GM18505 (cell line): ENCODE data around the gene RBM15B.
A peak's percentile ranks its signal among the peaks of the same experiment; 100 is the strongest.

Experiments used
- ATAC-seq: cut with Tn5 transposase; IDR thresholded peaks from one replicate; pipeline ENCODE4 v1.9.1; 2021; ENCODE audit not compliant: unreplicated experiment
- POLR2A ChIP-seq: IDR thresholded peaks from 4 replicates; pipeline ENCODE4 v1.6.1; 2011; ENCODE audit warnings: borderline replicate concordance; ENCODE audit not compliant: insufficient read depth, insufficient read length; ENCODE audit errors: extremely low read depth

RBM15B gene

DNA sequence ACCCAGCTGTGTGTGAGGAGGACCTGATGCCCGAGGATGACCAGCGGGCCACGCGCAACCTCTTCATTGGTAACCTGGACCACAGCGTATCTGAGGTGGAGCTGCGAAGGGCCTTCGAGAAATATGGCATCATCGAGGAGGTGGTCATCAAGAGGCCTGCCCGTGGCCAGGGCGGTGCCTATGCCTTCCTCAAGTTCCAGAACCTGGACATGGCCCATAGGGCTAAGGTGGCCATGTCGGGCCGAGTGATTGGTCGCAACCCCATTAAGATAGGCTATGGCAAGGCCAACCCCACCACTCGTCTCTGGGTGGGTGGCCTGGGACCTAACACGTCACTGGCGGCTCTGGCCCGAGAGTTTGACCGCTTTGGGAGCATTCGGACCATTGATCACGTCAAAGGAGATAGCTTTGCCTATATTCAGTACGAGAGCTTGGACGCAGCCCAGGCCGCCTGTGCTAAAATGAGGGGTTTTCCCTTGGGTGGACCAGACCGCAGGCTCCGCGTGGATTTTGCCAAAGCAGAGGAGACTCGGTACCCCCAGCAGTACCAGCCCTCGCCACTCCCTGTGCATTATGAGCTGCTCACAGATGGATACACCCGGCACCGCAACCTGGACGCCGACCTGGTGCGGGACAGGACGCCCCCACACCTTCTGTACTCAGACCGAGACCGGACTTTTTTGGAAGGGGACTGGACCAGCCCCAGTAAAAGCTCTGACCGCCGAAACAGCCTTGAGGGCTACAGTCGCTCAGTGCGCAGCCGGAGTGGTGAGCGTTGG, 1.5 kb downstream of the RBM15B start:
- no peak for TF ChIP-seq POLR2A
- no peak for ATAC-seq

DNA sequence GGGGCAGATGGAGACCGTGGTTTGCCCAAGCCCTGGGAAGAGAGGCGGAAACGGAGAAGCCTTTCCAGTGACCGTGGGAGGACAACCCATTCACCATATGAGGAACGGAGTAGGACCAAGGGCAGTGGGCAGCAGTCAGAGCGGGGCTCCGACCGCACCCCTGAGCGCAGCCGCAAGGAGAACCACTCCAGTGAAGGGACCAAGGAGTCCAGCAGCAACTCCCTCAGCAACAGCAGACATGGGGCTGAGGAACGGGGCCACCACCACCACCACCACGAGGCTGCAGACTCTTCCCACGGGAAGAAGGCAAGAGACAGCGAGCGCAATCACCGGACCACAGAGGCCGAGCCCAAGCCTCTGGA, 2.0 kb downstream of the RBM15B start:
- TF ChIP-seq POLR2A = no peak
- ATAC-seq = no peak

DNA sequence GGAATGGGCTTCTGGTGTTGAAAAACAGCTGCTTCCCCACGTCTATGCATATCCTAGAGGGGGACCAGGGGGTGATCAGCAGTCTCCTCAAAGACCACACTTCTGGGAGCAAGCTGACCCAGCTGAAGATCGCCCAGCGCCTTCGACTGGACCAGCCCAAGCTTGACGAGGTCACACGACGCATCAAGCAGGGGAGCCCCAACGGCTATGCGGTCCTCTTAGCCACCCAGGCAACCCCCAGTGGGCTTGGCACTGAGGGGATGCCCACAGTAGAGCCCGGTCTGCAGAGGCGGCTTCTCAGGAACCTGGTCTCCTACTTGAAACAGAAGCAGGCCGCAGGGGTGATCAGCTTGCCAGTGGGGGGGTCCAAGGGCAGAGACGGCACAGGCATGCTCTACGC, 2.5 kb downstream of the RBM15B start:
- no peak for ATAC-seq
- no peak for TF ChIP-seq POLR2A

DNA sequence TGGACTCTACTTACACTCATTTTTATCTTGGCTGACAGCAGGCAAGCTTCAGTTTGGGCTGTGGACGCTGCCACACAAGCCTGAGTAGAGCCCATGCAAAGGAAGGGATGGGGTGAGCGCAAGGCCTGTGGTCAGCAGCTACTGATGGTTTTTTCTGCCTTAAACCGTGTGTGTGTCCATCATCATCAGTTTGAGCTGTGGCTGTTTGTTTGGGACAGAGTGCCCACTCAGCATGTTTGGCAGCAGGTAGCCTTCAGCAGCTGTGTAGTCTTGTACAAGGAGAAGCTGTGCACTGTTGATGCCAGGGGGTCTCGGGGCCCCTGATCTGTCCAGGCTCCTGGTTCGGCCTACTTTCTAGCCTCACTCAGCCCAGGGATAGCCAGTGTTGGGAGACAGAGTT, 3.5 kb downstream of the RBM15B start:
- no peak for TF ChIP-seq POLR2A
- no peak for ATAC-seq

DNA sequence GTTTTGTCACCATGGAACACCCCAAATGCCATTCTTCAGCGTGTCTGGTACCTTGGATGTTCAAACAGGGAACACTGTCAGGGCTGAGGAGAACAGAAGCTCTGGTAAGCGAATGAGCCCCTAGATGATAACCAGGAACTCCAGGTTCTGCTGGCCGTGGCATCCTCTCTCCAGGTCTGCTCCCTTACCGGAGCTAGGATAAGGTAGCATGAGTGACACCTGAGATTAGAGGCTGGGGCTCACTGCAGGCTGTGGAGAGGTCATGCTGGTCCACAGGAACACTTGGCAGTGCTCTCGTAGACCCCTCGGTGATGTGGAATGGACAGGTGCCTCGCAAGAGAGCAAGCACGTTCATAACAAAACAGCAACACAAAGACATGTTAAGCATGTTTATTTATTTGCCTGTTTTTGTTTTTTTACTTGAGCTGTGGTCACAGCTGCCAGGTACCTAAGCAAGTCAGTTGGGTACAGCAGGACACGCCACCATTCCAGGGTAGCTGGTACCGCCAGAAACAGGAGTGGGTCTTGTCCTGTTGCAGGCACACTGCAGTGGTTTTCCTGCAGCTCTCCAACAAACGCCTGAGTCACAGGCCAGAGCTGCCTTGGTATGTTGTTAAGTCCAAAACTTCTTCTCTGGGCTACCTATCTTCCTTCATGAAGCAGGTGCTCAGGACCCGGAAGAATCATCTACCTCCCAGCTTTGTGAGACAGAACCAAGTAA, 4.6 kb downstream of the RBM15B start:
- TF ChIP-seq POLR2A = no peak
- ATAC-seq = no peak

DNA sequence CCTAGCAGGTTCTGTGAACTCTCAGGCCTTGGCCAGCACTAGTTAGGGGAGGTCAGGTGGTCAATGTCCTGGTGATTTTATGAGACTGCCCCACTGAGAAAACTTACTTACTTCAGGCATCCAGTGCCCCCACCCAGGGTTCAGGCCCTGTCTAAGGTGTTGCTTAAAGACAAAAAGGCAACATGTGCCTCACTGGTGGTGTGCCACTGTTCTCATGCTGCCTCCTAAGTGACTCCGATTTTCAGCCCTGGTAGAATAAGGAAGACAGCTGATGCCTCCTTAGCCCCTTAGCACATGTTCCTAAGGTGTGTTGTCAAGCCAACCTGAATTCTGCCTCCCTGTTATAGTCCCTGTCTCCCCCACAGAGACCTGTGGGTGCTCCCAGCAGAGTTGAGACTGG, 5.3 kb downstream of the RBM15B start:
- ATAC-seq = no peak
- TF ChIP-seq POLR2A = peak; percentile 31

DNA sequence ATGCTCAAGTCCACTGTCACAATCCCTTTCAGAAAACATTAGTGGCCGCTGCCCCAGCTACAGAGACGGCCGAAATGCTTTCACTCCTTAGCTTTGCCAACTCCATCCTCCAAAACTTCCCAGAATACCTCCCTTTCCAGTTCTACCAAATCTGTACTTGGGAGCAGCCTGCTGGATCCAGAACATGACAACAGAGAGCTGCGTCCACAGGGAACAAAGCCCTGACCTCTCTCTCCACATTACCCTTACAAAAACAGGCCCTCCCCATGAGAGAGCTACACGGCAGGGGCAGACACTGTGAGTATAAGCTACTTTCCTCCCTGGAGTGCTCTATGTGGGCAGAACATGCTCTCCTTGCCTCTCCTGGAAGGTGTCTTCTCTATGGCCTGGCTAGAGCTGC, 6.3 kb downstream of the RBM15B start:
- peak; percentile 22 for TF ChIP-seq POLR2A
- no peak for ATAC-seq

DNA sequence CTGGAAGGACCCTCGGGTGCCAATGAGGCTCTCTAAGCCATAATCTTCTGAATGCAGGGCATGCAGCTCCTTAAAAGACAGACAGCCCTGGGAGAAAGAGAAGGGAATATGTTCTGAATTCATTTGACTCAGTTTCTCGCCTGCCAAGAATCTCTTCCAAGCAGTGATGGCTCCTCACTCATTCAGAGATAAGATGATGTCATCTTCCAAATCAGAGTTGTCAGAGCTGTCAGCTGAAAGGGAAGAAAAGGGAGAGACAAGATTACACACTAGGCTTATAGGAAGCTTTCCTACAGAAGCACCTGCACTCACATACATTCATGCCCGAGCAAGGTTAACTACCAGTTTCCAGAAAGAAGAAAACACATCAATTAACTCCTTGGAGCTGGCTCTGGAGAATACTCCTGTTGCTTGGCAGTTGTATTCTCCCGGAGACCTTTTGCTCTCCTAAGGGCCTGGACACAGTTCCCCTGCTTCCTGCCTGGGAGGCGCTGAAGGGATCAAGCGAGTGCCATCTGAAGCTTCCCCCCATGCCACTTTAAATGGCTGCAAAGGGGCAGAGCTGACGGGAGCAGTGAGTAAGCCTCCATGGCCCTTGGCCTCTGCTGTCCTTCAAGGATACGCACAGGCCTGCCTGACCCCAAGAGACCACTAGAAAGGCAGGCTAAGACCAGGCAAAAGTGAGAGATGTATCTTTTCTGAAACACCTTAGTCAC, 7.7 kb downstream of the RBM15B start:
- TF ChIP-seq POLR2A = no peak
- ATAC-seq = no peak

DNA sequence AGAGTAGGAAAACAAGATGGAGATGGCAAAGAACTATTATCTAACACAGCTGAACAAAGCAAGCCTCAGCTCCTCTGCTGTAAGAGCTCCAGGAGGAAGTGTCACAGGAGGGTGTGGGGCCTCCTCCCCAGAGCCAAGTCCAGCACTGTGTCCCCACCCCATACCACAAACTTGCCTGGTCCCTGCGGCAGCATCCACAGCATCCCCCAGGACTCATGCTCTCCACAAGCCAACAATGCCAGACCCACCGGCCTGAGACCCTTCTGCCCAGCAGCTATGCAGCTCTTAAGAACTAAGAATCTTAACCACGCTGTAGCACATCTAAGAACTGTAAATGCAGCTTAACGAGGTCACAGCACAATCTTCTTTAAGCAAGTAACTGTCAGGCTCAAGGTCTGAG, 9.1 kb downstream of the RBM15B start:
- no peak for ATAC-seq
- TF ChIP-seq POLR2A = no peak

DNA sequence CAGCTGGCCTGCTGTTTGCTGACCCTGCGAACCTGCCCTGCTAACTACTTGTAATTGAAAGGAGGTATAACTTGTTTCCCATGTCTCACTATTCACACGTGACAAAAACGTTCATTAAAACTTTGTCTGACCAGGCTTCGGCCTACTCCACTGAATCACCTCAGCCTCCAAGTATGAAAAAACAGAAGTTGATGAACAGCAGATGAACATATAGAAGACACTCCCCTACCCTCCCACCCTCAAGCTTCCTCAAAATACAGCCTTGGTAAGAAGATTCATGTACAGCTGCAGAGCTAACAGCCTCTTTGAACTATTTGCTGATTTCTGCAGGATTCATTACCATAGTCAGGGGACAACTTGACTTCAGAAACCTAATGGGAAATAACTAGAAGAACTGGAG, 10.7 kb downstream of the RBM15B start:
- no peak for ATAC-seq
- no peak for TF ChIP-seq POLR2A

DNA sequence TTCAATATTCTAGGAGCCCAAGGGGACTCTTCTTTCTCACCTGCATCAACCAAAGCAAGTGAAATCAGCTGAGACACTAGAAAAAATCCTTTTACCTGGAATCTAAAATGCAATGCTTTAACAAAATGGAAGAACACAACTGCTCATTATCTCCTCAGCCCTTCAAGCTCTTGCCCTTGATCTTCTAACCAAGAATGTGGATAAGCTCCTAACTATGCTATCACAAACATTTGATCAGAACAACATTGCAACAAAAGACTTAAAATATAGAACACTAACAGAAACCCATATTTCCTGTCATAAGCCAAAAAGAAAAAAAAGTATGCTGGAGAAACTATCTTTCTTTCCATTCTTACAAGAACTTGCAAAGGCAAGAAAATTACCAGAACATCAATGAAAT, 12.6 kb downstream of the RBM15B start:
- ATAC-seq = no peak
- no peak for TF ChIP-seq POLR2A

DNA sequence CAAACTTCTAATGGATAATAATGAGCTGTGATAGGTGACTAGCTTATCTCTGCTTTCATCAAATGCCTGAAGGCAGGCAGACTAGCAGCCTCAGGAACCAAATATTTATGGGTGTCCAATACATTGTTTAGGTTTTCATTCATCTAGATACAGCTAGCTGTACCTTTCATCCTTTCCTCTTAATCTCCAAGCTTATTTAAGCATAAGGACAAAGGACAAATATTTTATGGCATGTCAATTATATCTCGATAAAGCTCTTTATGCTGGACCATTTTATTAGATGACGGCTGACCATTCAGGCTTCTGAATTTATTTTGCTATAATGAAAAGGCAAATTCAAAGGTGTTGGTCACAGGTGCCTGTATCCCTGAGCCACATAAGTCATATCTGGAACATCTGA, 16.9 kb downstream of the RBM15B start:
- TF ChIP-seq POLR2A = no peak
- no peak for ATAC-seq

DNA sequence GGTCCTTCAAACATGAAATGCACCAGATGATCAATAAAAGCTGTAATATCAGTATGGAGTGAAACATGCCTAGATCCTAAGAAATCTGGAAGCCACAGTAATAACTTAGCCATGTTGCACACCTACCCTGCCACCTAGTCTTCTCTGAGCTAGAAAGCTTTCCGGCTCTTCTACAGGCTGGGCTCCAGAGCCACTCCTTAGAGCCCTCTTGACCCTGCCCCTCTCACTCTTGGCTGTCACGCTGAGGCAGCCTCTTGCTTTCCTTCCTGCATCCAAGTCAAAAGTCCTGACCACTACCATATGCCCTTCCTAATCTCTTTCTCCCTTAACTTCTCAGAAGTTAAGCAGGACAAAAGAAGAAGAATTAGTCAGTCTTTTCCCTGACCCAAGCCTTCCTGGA, 17.7 kb downstream of the RBM15B start:
- no peak for ATAC-seq
- no peak for TF ChIP-seq POLR2A

DNA sequence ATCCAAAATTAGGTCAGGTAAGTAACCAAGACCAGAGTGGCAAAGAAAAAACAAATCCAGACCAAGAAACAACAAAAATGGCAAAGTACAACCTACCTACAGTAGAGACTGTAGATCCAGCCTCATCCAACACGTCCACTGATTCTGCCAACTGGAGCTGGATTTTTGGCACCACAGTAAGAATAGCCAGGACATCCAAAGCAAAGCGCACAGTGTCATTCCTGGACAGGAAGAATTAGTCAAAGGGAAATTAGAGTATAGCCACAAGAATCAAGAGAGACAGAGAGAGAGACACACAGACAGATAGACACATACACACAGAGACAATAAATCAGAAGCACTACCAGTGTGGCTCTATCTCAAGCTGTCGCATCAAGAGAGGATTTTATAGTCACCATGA, 31.1 kb downstream of the RBM15B start:
- ATAC-seq = no peak
- TF ChIP-seq POLR2A = no peak
